Stomach (tissue), 9 donors: Measurements from ENCODE around the gene FRMD4B. TPM values are rescaled to one million over a fixed set of nuclear protein-coding genes. Genes with fewer than 3 reads are reported as not detected.

Experiments used
- DNase-seq, 2 donors: peaks; one replicate each; pipeline versions ENCODE4 v3.0.0 to v3.0.0-alpha.2; 2013 to 2019
- H3K27ac ChIP-seq, 5 donors: fragments of 200-600 bp in 4 of 5; sonication (generic) in 4 of 5; one replicate each; pipeline ENCODE4 v1.5.1; 2013 to 2019; ENCODE audit warnings: mild to moderate bottlenecking in 1 of 5, moderate library complexity in 1 of 5
- H3K27me3 ChIP-seq, 3 donors: fragments of 200-600 bp; sonication (generic); one replicate each; pipeline ENCODE4 v1.5.1; 2017 to 2019; ENCODE audit warnings: mixed run types in 1 of 3
- H3K36me3 ChIP-seq, 4 donors: fragments of 200-600 bp; sonication (generic); 1 replicate in 3 of 4; 2 replicates in 1 of 4; pipeline ENCODE4 v1.5.1; 2016 to 2019
- H3K4me1 ChIP-seq, 4 donors: fragments of 200-600 bp; sonication (generic); one replicate each; pipeline ENCODE4 v1.5.1; 2016 to 2019
- H3K4me3 ChIP-seq, 4 donors: fragments of 200-600 bp; sonication (generic) in 3 of 4; one replicate each; pipeline ENCODE4 v1.5.1; 2016 to 2019; ENCODE audit warnings: mild to moderate bottlenecking in 1 of 4
- H3K9me3 ChIP-seq, 4 donors: fragments of 200-600 bp; sonication (generic); one replicate each; pipeline ENCODE4 v1.5.1; 2016 to 2019
- EP300 ChIP-seq: sonication (generic); formaldehyde crosslinking; IDR thresholded peaks from one replicate; pipeline ENCODE4 v1.6.1; 2017; ENCODE audit warnings: antibody characterized with exemption
- POLR2A ChIP-seq, 4 donors: fragments of 450-650 bp; IDR thresholded peaks; one replicate each; pipeline ENCODE4 v1.6.1; 2016; ENCODE audit warnings: antibody characterized with exemption in 4 of 4, control low read depth in 2 of 4, mild to moderate bottlenecking in 1 of 4, moderate library complexity in 1 of 4
- POLR2AphosphoS5 ChIP-seq, 3 donors: sonication (generic); formaldehyde crosslinking; IDR thresholded peaks; one replicate each; pipeline ENCODE4 v1.6.1; 2016; ENCODE audit warnings: antibody characterized with exemption in 3 of 3
- WGBS, 5 donors: extraction: QIAGEN DNeasy Blood & Tissue Kit in 3 of 5; methylation state at CpG; one replicate each; pipeline versions ENCODE4 v1.1.5 to v1.1.7; 2013 to 2018; 5-methylcytosine and 5-hydroxymethylcytosine counted together
- intact Hi-C: fragments of 100-400 bp; cut with DNase I; formaldehyde crosslinking; loops from one replicate; pipeline ENCODE4 v1.15.1; 2023; ENCODE audit warnings: low total_unique reads
- polyA plus RNA-seq, 3 donors: library from polyadenylated mRNA; stranded (reverse); fragments of 200-250 nt; gene quantifications; one replicate each; pipeline ENCODE4 v1.2.3, GENCODE V29; 2013
- total RNA-seq, 5 donors: library from RNA; depleted of rRNA; stranded (reverse); fragments of >200 nt; gene quantifications; one replicate each; pipeline versions ENCODE4 v1.1.0 to v1.2.3, GENCODE V29; 2014 to 2016
- TF ChIP-seq, protein P1 (sequence below), 7 experiments: fragments of 450-650 bp in 4 of 7; fragments of 200-600 bp in 3 of 7; sonication (generic) in 3 of 7; IDR thresholded peaks; one replicate each; pipeline ENCODE4 v1.5.1; 2016 to 2019; ENCODE audit warnings: antibody characterized with exemption in 7 of 7, control low read depth in 2 of 7, mild to moderate bottlenecking in 1 of 7
- donor health status: healthy with polysubstance abuse.
- donor health status: Bipolar disorder and iron deficiency.
- donor health status: healthy.

Gene FRMD4B
- total and polyA plus RNA-seq, 8 donors, result 5.2 to 35.6 (median 21.0) TPM

DNA sequence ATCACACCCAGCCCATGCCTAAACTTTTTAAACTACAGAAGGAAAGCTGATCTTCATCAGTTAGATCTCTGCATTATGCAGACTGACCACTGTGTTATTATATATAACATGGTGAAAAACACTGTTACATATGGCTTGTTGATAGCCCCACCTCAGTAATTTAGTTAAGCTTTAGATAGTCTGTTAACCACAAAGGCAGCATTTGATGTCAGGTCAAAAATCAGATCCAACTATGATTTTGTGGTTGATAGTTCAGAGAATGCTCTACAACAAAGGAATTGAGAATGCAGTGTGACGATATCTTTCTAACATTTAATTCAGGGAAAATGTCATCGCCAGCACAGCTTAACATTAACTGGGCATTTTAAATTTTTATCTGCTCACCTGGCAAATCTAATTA, 225.8 kb downstream of the FRMD4B start:
- Histone ChIP-seq H3K4me3 (no peak overlapping the region), H3K4me1 (peaks cover 0 to 6% (median 3%) of the 10 kb centered on the region in 4 donors), H3K36me3 (no peaks in the 10 kb centered on the region), H3K27me3 (no peaks in the 10 kb centered on the region), H3K9me3 (no peaks in the 10 kb centered on the region), H3K27ac (no peak overlapping the region)
- intact Hi-C loops, result loop anchor here (5.0 to 10.0 kb wide), 3 partner anchors 147 to 515 kb away; no protein-coding TSS in a partner anchor
- TF ChIP-seq POLR2AphosphoS5 (IDR thresholded peaks at IDR 0.05) (no peak), EP300 (no peak)
- TF ChIP-seq, protein P1, sequence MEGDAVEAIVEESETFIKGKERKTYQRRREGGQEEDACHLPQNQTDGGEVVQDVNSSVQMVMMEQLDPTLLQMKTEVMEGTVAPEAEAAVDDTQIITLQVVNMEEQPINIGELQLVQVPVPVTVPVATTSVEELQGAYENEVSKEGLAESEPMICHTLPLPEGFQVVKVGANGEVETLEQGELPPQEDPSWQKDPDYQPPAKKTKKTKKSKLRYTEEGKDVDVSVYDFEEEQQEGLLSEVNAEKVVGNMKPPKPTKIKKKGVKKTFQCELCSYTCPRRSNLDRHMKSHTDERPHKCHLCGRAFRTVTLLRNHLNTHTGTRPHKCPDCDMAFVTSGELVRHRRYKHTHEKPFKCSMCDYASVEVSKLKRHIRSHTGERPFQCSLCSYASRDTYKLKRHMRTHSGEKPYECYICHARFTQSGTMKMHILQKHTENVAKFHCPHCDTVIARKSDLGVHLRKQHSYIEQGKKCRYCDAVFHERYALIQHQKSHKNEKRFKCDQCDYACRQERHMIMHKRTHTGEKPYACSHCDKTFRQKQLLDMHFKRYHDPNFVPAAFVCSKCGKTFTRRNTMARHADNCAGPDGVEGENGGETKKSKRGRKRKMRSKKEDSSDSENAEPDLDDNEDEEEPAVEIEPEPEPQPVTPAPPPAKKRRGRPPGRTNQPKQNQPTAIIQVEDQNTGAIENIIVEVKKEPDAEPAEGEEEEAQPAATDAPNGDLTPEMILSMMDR (IDR thresholded peaks at IDR 0.05), result no peak
- 71 to 83% (median 82%) methylated on average over 2 of the region's 2 CpGs for WGBS, 5 donors
- DNase-seq, result no peak

DNA sequence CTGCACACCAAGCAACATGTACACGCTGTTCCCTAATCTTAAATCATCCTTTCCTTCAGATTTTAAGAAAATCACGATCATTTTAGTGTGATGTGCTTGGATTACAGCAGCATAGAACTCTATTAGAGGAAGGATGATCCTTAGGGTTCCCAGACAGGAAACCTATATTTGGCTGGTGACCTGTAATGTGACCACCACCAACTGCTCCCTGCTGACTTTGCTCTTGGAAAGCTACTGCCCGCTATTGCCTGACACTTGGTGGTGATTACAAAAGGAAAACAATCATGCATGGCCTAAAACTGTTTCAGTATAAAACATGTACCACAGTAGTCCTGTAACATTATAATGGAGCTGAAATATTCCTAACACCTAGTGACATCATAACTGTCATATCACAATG, 236.3 kb downstream of the FRMD4B start:
- H3K4me1 ChIP-seq, result no peaks in the 10 kb centered on the region

DNA sequence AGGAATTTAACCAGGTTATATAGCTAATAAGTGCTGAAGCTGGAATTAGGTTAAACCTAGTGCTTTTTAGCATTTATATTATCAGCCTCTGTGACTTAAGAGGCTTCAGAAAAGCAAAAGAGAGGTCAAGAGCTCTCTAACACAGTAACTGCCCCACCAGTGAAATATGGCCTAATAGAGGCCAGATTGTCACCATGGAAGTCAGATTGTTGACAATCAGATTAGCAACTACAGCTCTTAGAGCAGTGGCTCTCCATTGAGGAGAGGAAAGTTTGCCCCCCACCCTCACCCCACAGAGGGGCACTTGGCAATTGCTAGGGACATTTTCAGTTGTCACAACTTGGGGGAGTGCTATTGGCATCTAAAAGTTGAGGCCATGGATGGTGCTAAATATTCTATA, 240.2 kb downstream of the FRMD4B start:
- intact Hi-C loops, result no loop called here
- Histone ChIP-seq H3K4me1 (no peaks in the 10 kb centered on the region), H3K36me3 (no peaks in the 10 kb centered on the region), H3K27ac (no peak overlapping the region), H3K9me3 (no peaks in the 10 kb centered on the region), H3K4me3 (no peak overlapping the region), H3K27me3 (no peaks in the 10 kb centered on the region)
- TF ChIP-seq POLR2AphosphoS5 (IDR thresholded peaks at IDR 0.05) (no peak), POLR2A (IDR thresholded peaks at IDR 0.05) (no peak), EP300 (no peak)
- TF ChIP-seq, protein P1 (IDR thresholded peaks at IDR 0.05), result no peak
- no peak for DNase-seq

More for the DNA sequence above, 236.3 kb downstream of the FRMD4B start:
- intact Hi-C loops, result no loop called here
- TF ChIP-seq POLR2A (IDR thresholded peaks at IDR 0.05), result no peak
- no peak for TF ChIP-seq POLR2AphosphoS5 (IDR thresholded peaks at IDR 0.05)
- TF ChIP-seq EP300, result no peak
- TF ChIP-seq, protein P1 (IDR thresholded peaks at IDR 0.05), result no peak
- H3K9me3 ChIP-seq, result no peaks in the 10 kb centered on the region
- no peaks in the 10 kb centered on the region for H3K36me3 ChIP-seq
- H3K27me3 ChIP-seq, result peaks cover 0 to 5% (median 0%) of the 10 kb centered on the region in 3 donors
- no peak for DNase-seq
- H3K4me3 ChIP-seq, result no peak overlapping the region
- 86 to 93% (median 89%) methylated on average over 3 of the region's 3 CpGs for WGBS, 5 donors
- no peak overlapping the region for H3K27ac ChIP-seq

DNA sequence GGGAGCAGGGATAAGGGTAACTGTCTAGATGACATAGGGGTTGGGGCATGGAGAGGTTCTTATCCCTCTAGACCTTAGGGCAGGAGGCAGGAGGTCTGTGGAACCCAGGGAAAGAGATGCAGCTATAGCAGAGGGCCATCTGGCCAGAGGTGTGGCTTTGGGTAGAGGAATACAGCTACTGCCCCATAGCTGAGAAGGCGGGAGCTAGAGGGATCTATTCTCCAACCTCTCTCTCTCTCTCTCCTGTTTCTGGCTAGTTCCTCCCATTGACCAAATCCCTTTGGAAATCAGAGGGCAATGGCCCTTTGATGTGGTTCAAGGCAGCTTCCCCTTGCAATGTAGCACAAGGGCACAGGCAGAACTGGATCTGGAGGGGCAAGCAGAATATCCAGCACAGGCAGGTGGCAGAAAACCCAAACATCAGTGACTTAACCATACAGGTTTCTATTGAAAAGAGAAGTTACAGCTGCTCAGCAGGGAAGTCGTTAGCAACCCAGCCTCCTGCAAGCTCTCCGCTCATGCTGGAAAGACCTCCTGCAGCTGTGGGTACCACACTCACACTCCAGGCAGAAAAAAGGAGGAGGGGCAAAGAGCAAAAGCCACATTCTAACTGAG, 241.2 kb downstream of the FRMD4B start:
- H3K4me1 ChIP-seq, result no peaks in the 10 kb centered on the region
- 61 to 80% (median 69%) methylated on average over 3 of the region's 3 CpGs for WGBS, 5 donors
- H3K4me3 ChIP-seq, result no peak overlapping the region
- DNase-seq, result no peak
- H3K27me3 ChIP-seq, result no peaks in the 10 kb centered on the region
- H3K36me3 ChIP-seq, result no peaks in the 10 kb centered on the region
- H3K9me3 ChIP-seq, result no peaks in the 10 kb centered on the region
- no peak overlapping the region for H3K27ac ChIP-seq
- intact Hi-C loops, result no loop called here
- TF ChIP-seq EP300 (no peak), POLR2AphosphoS5 (IDR thresholded peaks at IDR 0.05) (no peak), POLR2A (IDR thresholded peaks at IDR 0.05) (no peak)
- TF ChIP-seq, protein P1 (IDR thresholded peaks at IDR 0.05), result no peak
